ENCODE data around the gene DDX17.

DDX17 gene

DNA sequence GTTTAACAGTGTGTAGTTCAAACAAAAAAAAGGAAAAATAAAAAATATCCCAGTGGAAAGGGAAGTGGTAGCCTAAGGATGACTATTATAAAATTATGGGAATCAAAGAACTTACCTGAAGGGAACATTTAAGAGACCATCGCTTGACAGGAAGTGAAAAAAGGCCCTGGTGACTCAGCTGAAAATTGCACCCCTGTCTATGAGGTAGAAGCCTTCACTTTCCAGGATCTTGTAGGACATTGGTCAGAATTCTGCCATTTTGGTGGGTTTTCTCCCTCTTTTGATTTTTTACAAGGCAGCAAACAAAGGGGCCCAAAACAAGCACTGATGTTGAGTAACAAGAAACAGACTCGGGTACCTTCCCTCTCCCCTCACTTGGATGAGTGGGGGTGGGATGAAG, 15.6 kb downstream of the DDX17 start:
- TF ChIP-seq, protein P1, sequence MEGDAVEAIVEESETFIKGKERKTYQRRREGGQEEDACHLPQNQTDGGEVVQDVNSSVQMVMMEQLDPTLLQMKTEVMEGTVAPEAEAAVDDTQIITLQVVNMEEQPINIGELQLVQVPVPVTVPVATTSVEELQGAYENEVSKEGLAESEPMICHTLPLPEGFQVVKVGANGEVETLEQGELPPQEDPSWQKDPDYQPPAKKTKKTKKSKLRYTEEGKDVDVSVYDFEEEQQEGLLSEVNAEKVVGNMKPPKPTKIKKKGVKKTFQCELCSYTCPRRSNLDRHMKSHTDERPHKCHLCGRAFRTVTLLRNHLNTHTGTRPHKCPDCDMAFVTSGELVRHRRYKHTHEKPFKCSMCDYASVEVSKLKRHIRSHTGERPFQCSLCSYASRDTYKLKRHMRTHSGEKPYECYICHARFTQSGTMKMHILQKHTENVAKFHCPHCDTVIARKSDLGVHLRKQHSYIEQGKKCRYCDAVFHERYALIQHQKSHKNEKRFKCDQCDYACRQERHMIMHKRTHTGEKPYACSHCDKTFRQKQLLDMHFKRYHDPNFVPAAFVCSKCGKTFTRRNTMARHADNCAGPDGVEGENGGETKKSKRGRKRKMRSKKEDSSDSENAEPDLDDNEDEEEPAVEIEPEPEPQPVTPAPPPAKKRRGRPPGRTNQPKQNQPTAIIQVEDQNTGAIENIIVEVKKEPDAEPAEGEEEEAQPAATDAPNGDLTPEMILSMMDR (IDR thresholded peaks at IDR 0.05) = no peak

DNA sequence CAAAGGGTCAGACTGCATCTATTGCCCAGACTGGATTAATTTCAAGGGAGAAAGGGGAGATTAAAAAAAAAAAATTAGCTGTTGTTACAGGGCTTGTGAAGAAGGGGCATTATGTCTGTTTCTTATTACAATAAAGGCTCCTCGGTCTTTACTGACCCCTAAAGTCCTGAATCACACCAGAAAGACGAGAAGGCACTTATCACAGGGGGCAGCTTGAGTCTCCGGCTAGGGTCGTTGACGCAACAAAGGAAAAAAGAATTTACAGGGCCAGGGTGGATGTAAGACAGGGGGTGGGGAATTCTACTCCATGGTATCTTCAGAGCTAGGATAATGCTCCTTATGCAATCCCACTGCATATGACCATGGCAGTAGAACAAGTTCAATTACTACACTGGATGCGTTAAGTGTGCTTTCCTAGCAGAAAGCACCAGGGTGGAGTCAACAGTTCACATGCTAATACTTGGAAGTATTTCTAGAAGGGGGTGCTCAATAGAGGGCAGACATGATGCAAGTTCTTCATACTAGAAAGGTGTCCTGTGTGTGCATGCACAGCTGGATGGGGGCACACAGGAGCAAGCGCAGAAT, 16.5 kb downstream of the DDX17 start:
- TF ChIP-seq, protein P1 (IDR thresholded peaks at IDR 0.05) = no peak

DNA sequence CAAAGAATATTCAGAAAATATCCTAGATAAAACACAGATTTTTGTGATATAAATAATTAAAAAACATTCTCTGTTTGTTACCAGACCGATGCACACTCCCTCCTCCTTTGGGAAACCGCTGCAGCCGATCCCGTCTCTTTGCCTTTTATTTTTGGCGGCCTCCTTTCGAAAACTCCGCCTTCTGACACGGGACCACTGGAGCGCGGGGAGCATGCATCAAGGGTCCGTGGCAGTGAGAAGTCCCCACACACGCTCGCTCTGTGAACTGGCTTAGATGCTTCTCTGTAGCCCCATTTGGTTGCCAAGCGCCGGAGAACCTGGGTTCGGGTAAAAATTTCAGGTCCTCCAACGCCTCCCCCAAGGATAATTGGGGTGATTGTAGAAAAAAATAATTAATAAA, 17.0 kb downstream of the DDX17 start:
- TF ChIP-seq, protein P1 (IDR thresholded peaks at IDR 0.05) = no peak

DNA sequence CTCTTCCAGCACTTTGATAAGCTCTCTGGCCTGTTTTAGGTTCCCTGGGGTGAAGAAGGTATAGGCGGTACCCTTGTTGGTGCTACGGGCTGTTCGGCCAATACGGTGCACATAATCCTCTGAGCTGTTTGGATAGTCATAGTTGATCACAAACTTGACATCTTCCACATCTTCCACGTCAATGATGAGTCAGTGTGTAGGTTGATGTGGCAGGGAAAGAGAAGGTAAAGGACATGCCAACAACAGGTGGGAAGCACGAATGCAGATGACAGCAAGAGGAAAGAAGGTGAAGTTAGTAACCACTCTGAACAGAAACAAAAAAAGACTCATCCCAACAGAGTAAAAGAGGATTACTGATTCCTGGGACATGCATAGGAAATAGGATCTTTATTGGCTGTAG, 18.2 kb downstream of the DDX17 start:
- TF ChIP-seq, protein P1 (IDR thresholded peaks at IDR 0.05) = no peak

DNA sequence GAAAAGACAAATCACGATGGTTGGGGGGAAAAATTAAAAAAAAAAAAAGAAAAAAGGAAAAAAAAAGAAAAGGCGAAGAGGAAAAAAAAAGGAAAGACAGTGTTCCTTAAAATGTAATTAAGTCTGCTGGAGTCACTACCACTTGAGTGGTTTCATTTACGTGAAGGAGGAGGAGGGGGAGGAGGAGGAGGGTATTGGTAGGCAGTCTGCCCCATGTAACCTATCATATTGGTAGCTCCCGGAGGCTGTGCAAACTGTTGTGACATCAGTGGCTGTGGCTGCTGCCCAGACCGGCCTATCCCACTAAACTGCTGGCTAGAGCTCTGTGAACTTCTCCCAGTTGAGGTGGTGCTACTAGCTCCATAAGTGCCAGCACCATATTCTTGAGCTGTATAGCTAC, 20.3 kb downstream of the DDX17 start:
- TF ChIP-seq, protein P1 (IDR thresholded peaks at IDR 0.05) = no peak

DNA sequence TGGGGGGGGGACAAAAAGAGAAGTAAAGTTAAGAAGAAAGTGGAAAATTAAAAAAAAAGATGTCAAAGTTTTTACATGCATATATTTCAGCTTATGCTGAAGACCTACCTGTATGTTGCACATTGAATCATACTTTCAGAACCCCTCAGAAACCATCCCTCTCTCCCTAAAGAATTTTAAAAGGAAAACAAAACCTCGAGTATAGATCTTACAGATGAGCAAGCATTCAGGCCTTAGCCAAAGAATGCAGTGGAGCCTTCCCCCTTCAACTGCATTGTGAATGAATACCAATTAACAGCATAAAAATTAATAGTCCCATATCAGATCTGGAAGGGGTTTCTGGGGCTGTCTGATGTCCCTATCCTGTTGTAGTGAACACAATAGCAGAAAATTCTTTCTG, 21.9 kb downstream of the DDX17 start:
- TF ChIP-seq, protein P1 (IDR thresholded peaks at IDR 0.05) = no peak

DNA sequence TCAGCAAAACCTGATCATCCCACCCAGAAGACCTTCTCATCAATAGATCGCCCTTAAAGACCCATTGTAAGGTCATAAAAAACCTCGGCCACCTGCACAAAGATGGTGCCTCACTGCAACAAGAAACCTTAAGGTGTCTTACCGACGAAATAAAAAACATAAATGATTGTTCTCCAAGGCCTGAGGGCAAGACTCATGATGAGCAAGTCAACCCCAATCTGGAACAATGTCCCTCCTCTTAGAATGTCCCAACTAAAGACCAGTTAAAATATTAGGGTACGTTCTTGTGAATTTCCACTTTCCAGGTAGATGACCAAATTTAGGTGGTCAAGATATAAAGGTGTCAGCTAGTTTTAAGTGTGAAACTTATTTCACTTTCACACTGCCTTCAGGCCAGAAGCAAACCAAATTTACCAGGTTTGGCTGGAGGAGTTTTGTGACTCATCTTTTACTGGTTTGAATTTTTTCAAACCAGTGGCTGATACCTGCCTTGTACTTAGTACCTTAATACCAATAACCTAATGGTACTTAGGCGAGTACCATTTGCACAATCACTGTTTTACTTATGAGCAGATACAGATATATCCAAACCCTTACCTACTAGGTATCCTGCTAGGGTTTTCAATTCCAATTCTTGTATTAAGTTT, 23.3 kb downstream of the DDX17 start:
- TF ChIP-seq, protein P1 (IDR thresholded peaks at IDR 0.05) = no peak

All from LNCAP (cell line).